B cell (primary cell): ENCODE data around the gene BLACAT1. TPM values are rescaled to one million over a fixed set of nuclear protein-coding genes. Genes with fewer than 3 reads are reported as not detected.

Source experiments
- ATAC-seq: fragments of 200-7000 bp; cut with Tn5 transposase; one replicate; pipeline ENCODE4 v1.10.0; 2021; ENCODE audit warnings: low read depth, mild to moderate bottlenecking, moderate number of reproducible peaks, moderate library complexity
- CTCF ChIA-PET: fragments of 350-600 bp; sonication (Branson Sonifier 250); formaldehyde crosslinking; loops from one replicate; lab custom pipeline; 2021; ENCODE audit warnings: antibody characterized with exemption, inconsistent platforms; lab: Charles Lee
- POLR2A ChIA-PET: fragments of 350-600 bp; sonication (Branson Sonifier 250); formaldehyde crosslinking; loops from one replicate; lab custom pipeline; 2021; ENCODE audit warnings: antibody characterized with exemption; lab: Charles Lee
- DNase-seq: peaks from one replicate; pipeline ENCODE4 v3.0.0; 2013
- H2AFZ ChIP-seq: 2 replicates; pipeline ENCODE4 v1.6.1; 2012; ENCODE audit warnings: mild to moderate bottlenecking, low read depth, low read length; ENCODE audit not compliant: insufficient read depth, poor library complexity, severe bottlenecking
- H3K27ac ChIP-seq, 2 donors: 1 replicate in 1 of 2; 2 replicates in 1 of 2; pipeline ENCODE4 v1.5.1; 2012 to 2013; ENCODE audit warnings: low read length in 2 of 2, mild to moderate bottlenecking in 2 of 2, moderate library complexity in 1 of 2
- H3K27me3 ChIP-seq, 4 experiments: fragments of 200-600 bp in 1 of 4; sonication (generic) in 1 of 4; replicated peaks in 1 of 4; 1 replicate in 2 of 4; 2 replicates in 2 of 4; pipeline versions ENCODE4 v1.6.1 to v1.7.0; 2013 to 2016; ENCODE audit warnings: low read length in 3 of 4, mild to moderate bottlenecking in 2 of 4, mixed read lengths in 1 of 4, moderate library complexity in 1 of 4; ENCODE audit not compliant: insufficient read depth in 4 of 4, control insufficient read depth in 3 of 4; ENCODE audit errors: control extremely low read depth in 1 of 4
- H3K36me3 ChIP-seq, 2 experiments: replicated peaks in 1 of 2; 1 replicate in 1 of 2; 2 replicates in 1 of 2; pipeline versions ENCODE4 v1.6.1 to v1.7.1; 2013; ENCODE audit warnings: low read length in 1 of 2; ENCODE audit not compliant: insufficient read depth in 2 of 2, control insufficient read depth in 1 of 2; ENCODE audit errors: control extremely low read depth in 1 of 2, extremely low read depth in 1 of 2
- H3K4me1 ChIP-seq, 2 donors: fragments of 200-600 bp in 1 of 2; sonication (generic) in 1 of 2; 1 replicate in 1 of 2; 2 replicates in 1 of 2; pipeline versions ENCODE4 v1.5.1 to v1.6.1; 2013 to 2017; ENCODE audit warnings: low read length in 2 of 2; ENCODE audit not compliant: control insufficient read depth in 2 of 2, insufficient read depth in 2 of 2
- H3K4me2 ChIP-seq: replicated peaks from 2 replicates; pipeline ENCODE3; 2012; ENCODE audit warnings: mild to moderate bottlenecking, low read depth, low read length; ENCODE audit not compliant: poor library complexity, severe bottlenecking
- H3K4me3 ChIP-seq, 5 experiments: fragments of 200-600 bp in 1 of 5; sonication (generic) in 1 of 5; 1 replicate in 3 of 5; 2 replicates in 2 of 5; pipeline versions ENCODE4 v1.5.1 to v1.7.0; 2011 to 2016; ENCODE audit warnings: low read length in 4 of 5, mild to moderate bottlenecking in 4 of 5, low read depth in 2 of 5, control low read depth in 1 of 5, moderate library complexity in 1 of 5; ENCODE audit not compliant: insufficient read depth in 1 of 5; ENCODE audit errors: control extremely low read depth in 1 of 5, extremely low read depth in 1 of 5
- H3K79me2 ChIP-seq: fragments of 200-600 bp; sonication (generic); one replicate; pipeline ENCODE4 v1.6.0; 2016; ENCODE audit warnings: low read length; ENCODE audit not compliant: control insufficient read depth, insufficient read depth
- H3K9ac ChIP-seq: fragments of 200-600 bp; sonication (generic); 2 replicates; pipeline ENCODE4 v1.6.1; 2017; ENCODE audit warnings: mild to moderate bottlenecking, low read length, moderate library complexity
- H3K9me3 ChIP-seq, 3 donors: one replicate each; pipeline versions ENCODE4 v1.6.1 to v1.7.1; 2013; ENCODE audit warnings: low read length in 2 of 3; ENCODE audit not compliant: control insufficient read depth in 2 of 3, insufficient read depth in 1 of 3; ENCODE audit errors: control extremely low read depth in 1 of 3
- H4K20me1 ChIP-seq: 2 replicates; pipeline ENCODE4 v1.6.0; 2012; ENCODE audit warnings: mild to moderate bottlenecking, low read length; ENCODE audit not compliant: insufficient read depth, control insufficient read depth, poor library complexity, severe bottlenecking
- H3K27ac Mint-ChIP-seq: one replicate; pipeline ENCODE4 v1.8.0; 2021; ENCODE audit warnings: mixed read lengths
- H3K27me3 Mint-ChIP-seq: one replicate; pipeline ENCODE4 v1.8.0; 2021; ENCODE audit warnings: mixed read lengths
- H3K4me1 Mint-ChIP-seq: one replicate; pipeline ENCODE4 v1.8.0; 2021; ENCODE audit warnings: mixed read lengths
- H3K4me3 Mint-ChIP-seq: one replicate; pipeline ENCODE4 v1.8.0; 2021; ENCODE audit warnings: mixed read lengths
- H3K9me3 Mint-ChIP-seq: one replicate; pipeline ENCODE4 v1.8.0; 2022; ENCODE audit warnings: mixed read lengths; ENCODE audit not compliant: insufficient read depth
- CTCF ChIP-seq: fragments of 200-600 bp; IDR thresholded peaks from one replicate; pipeline ENCODE4 v1.8.0; 2022; ENCODE audit warnings: antibody characterized with exemption, mild to moderate bottlenecking
- EZH2 ChIP-seq: IDR thresholded peaks from 2 replicates; pipeline ENCODE4 v1.6.1; 2012; ENCODE audit warnings: borderline replicate concordance, low read depth, mild to moderate bottlenecking, moderate library complexity, low read length; ENCODE audit not compliant: insufficient read depth, poor library complexity, severe bottlenecking
- WGBS: methylation state at CpG from one replicate; pipeline ENCODE4 v1.1.5; 2013; ENCODE audit warnings: missing lambda C conversion rate; ENCODE audit not compliant: insufficient coverage; 5-methylcytosine and 5-hydroxymethylcytosine counted together
- intact Hi-C: fragments of 100-400 bp; cut with micrococcal nuclease; formaldehyde crosslinking; loops from one replicate; pipeline ENCODE4 v1.10.0; 2022
- polyA plus RNA-seq: library from polyadenylated mRNA; depleted of rRNA; stranded (reverse); fragments of >200 nt; gene quantifications from 2 replicates; pipeline ENCODE4 v1.2.3, GENCODE V29; 2012
- total RNA-seq, 2 donors: library from RNA; stranded (reverse); fragments of 120-200 nt in 1 of 2; gene quantifications; 1 replicate in 1 of 2; 2 replicates in 1 of 2; pipeline versions ENCODE4 v1.2.3 to v1.2.4, GENCODE V29; 2013 to 2022

BLACAT1 gene
- total and polyA plus RNA-seq, 2 donors (not counting 1 experiment from before 2014, with no cell fraction given): 0.03 TPM; not detected in 1

GRCh38 chr1:205492201-205492667 lies 36.4 kb upstream of the BLACAT1 start:
- no peak overlapping the region for H3K4me3 ChIP-seq
- DNase-seq: no peak
- Mint-ChIP-seq H3K4me1 (no peaks in the 10 kb centered on the region), H3K9me3 (no peaks in the 10 kb centered on the region), H3K4me3 (no peak overlapping the region), H3K27ac (no peak overlapping the region), H3K27me3 (peaks cover 69% of the 10 kb centered on the region)
- peaks cover 0 to 53% (median 10%) of the 10 kb centered on the region in 4 experiments for H3K27me3 ChIP-seq
- H3K4me2 ChIP-seq: no peak overlapping the region
- no peaks in the 10 kb centered on the region for H4K20me1 ChIP-seq
- H3K4me1 ChIP-seq: no peaks in the 10 kb centered on the region
- ChIA-PET CTCF (interaction anchor here (0.7 to 13.8 kb wide), 9 partner anchors 10 to 167 kb away, joined by 3 to 287 read pairs (median 4); no protein-coding TSS in a partner anchor), POLR2A (no interaction called here)
- H3K9ac ChIP-seq: no peak overlapping the region
- no peaks in the 10 kb centered on the region for H3K9me3 ChIP-seq
- WGBS: 67% methylated on average over 2 of the region's 2 CpGs
- intact Hi-C loops: no loop called here
- H3K27ac ChIP-seq: no peak overlapping the region
- H2AFZ ChIP-seq: no peak overlapping the region
- TF ChIP-seq CTCF (no peak), EZH2 (no peak)
- no peak for ATAC-seq
- H3K36me3 ChIP-seq: no peaks in the 10 kb centered on the region
- no peaks in the 10 kb centered on the region for H3K79me2 ChIP-seq

GRCh38 chr1:205491794-205492193 lies 35.9 kb upstream of the BLACAT1 start:
- H3K79me2 ChIP-seq: no peaks in the 10 kb centered on the region
- ATAC-seq: no peak
- H4K20me1 ChIP-seq: no peaks in the 10 kb centered on the region
- H3K27me3 ChIP-seq: peaks cover 0 to 54% (median 10%) of the 10 kb centered on the region in 4 experiments
- H3K4me3 ChIP-seq: no peak overlapping the region
- no peak overlapping the region for H3K9ac ChIP-seq
- H3K4me2 ChIP-seq: no peak overlapping the region
- WGBS: 93% methylated on average over 3 of the region's 4 CpGs
- Mint-ChIP-seq H3K9me3 (no peaks in the 10 kb centered on the region), H3K4me1 (no peaks in the 10 kb centered on the region), H3K4me3 (no peak overlapping the region), H3K27ac (no peak overlapping the region), H3K27me3 (peaks cover 69% of the 10 kb centered on the region)
- intact Hi-C loops: no loop called here
- ChIA-PET CTCF (interaction anchor here (0.9 to 13.8 kb wide), 8 partner anchors 10 to 218 kb away, joined by 3 to 287 read pairs (median 4); no protein-coding TSS in a partner anchor), POLR2A (no interaction called here)
- H3K27ac ChIP-seq: no peak overlapping the region
- TF ChIP-seq CTCF (no peak), EZH2 (no peak)
- H3K36me3 ChIP-seq: no peaks in the 10 kb centered on the region
- H2AFZ ChIP-seq: no peak overlapping the region
- DNase-seq: no peak
- H3K4me1 ChIP-seq: no peaks in the 10 kb centered on the region
- H3K9me3 ChIP-seq: no peaks in the 10 kb centered on the region
